ENCODE measurements around the gene TSC2. TPM values are rescaled to one million over a fixed set of nuclear protein-coding genes. Genes with fewer than 3 reads are reported as not detected.

TSC2 gene
- polyA plus RNA-seq, 1 donor (not counting 4 experiments of a cell fraction or from before 2014, with no cell fraction given): 22.6 TPM

DNA sequence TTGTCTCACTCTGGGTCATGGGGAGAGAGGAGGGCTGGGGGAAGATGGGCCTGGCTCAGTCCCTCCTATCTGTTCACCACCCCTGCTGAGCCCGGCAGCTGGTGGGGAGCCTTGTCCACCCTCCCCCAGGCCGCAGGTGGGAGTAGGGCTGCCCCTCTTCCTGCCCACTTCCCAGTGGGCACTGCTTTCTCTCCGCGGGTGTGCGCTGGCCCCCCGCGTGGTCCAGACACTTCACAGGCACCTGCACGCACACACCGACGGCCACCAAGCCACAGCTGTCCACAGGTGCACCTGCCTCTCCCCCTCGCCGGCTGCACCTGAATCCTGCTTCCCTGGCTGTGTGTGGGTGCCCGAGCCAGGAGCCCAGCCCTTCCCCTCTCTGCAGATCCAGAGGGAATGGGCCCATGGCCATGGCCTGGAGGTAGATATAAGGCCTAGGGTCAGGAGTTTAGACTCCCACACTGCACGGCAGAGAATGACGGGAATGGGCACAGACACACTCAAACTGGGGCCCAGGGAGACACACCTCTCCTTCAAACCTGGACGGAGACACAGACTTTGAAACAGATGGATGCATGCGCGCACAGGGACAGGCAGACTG, 19.1 kb upstream of the TSC2 start:
- DNase-seq (ENCODE audit: low read depth, low spot score) (no peak), FAIRE-seq (no peak)
- no peaks in the 10 kb centered on the region for H3K9me3 ChIP-seq (ENCODE audit: control insufficient read depth, low read depth, low read length)
- no peak overlapping the region for H3K4me3 ChIP-seq (ENCODE audit: control insufficient read depth in 2 of 3, extremely low read depth in 1 of 3, insufficient read depth in 2 of 3, low read depth in 1 of 3, low read length in 3 of 3)
- H3K4me1 ChIP-seq (ENCODE audit: control insufficient read depth, extremely low read depth, insufficient read depth, low read length): peaks cover 12% of the 10 kb centered on the region
- no peak overlapping the region for H2AFZ ChIP-seq (ENCODE audit: control insufficient read depth, low read length)
- no peak overlapping the region for H3K9ac ChIP-seq (ENCODE audit: control insufficient read depth, extremely low read depth, insufficient read depth, low read length)
- no peaks in the 10 kb centered on the region for H3K27me3 ChIP-seq (ENCODE audit: control insufficient read depth, extremely low read depth, insufficient read depth, low read length)
- H3K9me1 ChIP-seq (ENCODE audit: control insufficient read depth, extremely low read depth, insufficient read depth, low read length): no peaks in the 10 kb centered on the region
- no peak overlapping the region for H3K4me2 ChIP-seq (ENCODE audit: control insufficient read depth, extremely low read depth, insufficient read depth, low read depth, low read length)
- H4K20me1 ChIP-seq (ENCODE audit: control insufficient read depth, extremely low read depth, insufficient read depth, low read length): no peaks in the 10 kb centered on the region
- H3K36me3 ChIP-seq (ENCODE audit: control insufficient read depth in 2 of 2, extremely low read depth in 1 of 2, insufficient read depth in 2 of 2, low read length in 2 of 2): no peaks in the 10 kb centered on the region
- H3K27ac ChIP-seq (ENCODE audit: control insufficient read depth, insufficient read depth, low read length): no peak overlapping the region
- no peak for TF ChIP-seq EZH2 (IDR thresholded peaks at IDR 0.05; ENCODE audit: low read length)
- TF ChIP-seq, protein P1, sequence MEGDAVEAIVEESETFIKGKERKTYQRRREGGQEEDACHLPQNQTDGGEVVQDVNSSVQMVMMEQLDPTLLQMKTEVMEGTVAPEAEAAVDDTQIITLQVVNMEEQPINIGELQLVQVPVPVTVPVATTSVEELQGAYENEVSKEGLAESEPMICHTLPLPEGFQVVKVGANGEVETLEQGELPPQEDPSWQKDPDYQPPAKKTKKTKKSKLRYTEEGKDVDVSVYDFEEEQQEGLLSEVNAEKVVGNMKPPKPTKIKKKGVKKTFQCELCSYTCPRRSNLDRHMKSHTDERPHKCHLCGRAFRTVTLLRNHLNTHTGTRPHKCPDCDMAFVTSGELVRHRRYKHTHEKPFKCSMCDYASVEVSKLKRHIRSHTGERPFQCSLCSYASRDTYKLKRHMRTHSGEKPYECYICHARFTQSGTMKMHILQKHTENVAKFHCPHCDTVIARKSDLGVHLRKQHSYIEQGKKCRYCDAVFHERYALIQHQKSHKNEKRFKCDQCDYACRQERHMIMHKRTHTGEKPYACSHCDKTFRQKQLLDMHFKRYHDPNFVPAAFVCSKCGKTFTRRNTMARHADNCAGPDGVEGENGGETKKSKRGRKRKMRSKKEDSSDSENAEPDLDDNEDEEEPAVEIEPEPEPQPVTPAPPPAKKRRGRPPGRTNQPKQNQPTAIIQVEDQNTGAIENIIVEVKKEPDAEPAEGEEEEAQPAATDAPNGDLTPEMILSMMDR (optimal IDR thresholded peaks at IDR 0.05 in 1 of 3, IDR thresholded peaks at IDR 0.05 in 1 of 3, conservative IDR thresholded peaks at IDR 0.05 in 1 of 3; ENCODE audit: extremely low read depth in 1 of 3, insufficient read depth in 2 of 3, low read length in 3 of 3): no peak
- no peaks in the 10 kb centered on the region for H3K79me2 ChIP-seq (ENCODE audit: control insufficient read depth, insufficient read depth, low read length)
- dilution Hi-C loops (cut with MboI; ENCODE audit: extremely low pct_ligation_motif_present, low sequenced_read_pairs): no loop called here

DNA sequence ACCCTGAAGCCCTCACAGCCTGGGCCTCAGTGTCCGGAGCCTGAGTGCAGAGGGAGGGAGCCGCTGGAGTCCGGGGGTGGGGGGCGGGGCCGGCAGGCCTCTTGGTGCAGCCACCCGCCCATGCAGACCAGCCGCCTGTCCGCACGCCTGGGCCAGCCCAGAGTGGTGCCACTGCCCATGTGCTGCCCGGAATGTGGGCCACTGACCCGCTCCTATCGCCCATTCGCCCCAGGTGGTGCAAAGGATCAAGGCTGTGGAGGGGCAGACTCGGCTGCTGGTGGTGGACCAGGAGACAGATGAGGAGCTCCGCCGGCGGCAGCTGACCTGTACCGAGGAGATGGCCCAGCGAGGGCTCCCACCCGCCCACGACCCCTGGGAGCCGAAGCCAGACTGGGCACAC, 18.4 kb upstream of the TSC2 start:
- no peaks in the 10 kb centered on the region for H3K9me3 ChIP-seq (ENCODE audit: control insufficient read depth, low read depth, low read length)
- H4K20me1 ChIP-seq (ENCODE audit: control insufficient read depth, extremely low read depth, insufficient read depth, low read length): no peaks in the 10 kb centered on the region
- FAIRE-seq (no peak), DNase-seq (ENCODE audit: low read depth, low spot score) (no peak)
- no peaks in the 10 kb centered on the region for H3K9me1 ChIP-seq (ENCODE audit: control insufficient read depth, extremely low read depth, insufficient read depth, low read length)
- no peak overlapping the region for H2AFZ ChIP-seq (ENCODE audit: control insufficient read depth, low read length)
- no peak overlapping the region for H3K9ac ChIP-seq (ENCODE audit: control insufficient read depth, extremely low read depth, insufficient read depth, low read length)
- H3K27me3 ChIP-seq (ENCODE audit: control insufficient read depth, extremely low read depth, insufficient read depth, low read length): no peaks in the 10 kb centered on the region
- no peak overlapping the region for H3K4me3 ChIP-seq (ENCODE audit: control insufficient read depth in 2 of 3, extremely low read depth in 1 of 3, insufficient read depth in 2 of 3, low read depth in 1 of 3, low read length in 3 of 3)
- H3K27ac ChIP-seq (ENCODE audit: control insufficient read depth, insufficient read depth, low read length): no peak overlapping the region
- peaks cover 15% of the 10 kb centered on the region for H3K4me1 ChIP-seq (ENCODE audit: control insufficient read depth, extremely low read depth, insufficient read depth, low read length)
- no peaks in the 10 kb centered on the region for H3K79me2 ChIP-seq (ENCODE audit: control insufficient read depth, insufficient read depth, low read length)
- H3K36me3 ChIP-seq (ENCODE audit: control insufficient read depth in 2 of 2, extremely low read depth in 1 of 2, insufficient read depth in 2 of 2, low read length in 2 of 2): no peaks in the 10 kb centered on the region
- TF ChIP-seq, protein P1 (optimal IDR thresholded peaks at IDR 0.05 in 1 of 3, IDR thresholded peaks at IDR 0.05 in 1 of 3, conservative IDR thresholded peaks at IDR 0.05 in 1 of 3; ENCODE audit: extremely low read depth in 1 of 3, insufficient read depth in 2 of 3, low read length in 3 of 3): no peak
- dilution Hi-C loops (cut with MboI; ENCODE audit: extremely low pct_ligation_motif_present, low sequenced_read_pairs): no loop called here
- H3K4me2 ChIP-seq (ENCODE audit: control insufficient read depth, extremely low read depth, insufficient read depth, low read depth, low read length): no peak overlapping the region

Measured in keratinocyte (primary cell).